Activated CD4-positive, alpha-beta T cell treated with anti-CD3 and anti-CD28 coated beads, Interleukin-2, Interleukin-6, amounts not matched to agents 100 ng/mL and 50 ng/mL, durations not matched to agents 16 hours and 8 hours (primary cell): Measurements from ENCODE around the gene EFNA5.

Experiments
- DNase-seq: peaks from one replicate; pipeline ENCODE4 v3.0.0-alpha.2; 2020

Gene EFNA5

GRCh38 chr5:107542428-107542827, 128.3 kb downstream of the EFNA5 start:
- DNase-seq, result no peak

- no peak for DNase-seq
Measured at GRCh38 chr5:107541400-107541799, 129.3 kb downstream of the EFNA5 start.

GRCh38 chr5:107539726-107540330, 130.9 kb downstream of the EFNA5 start:
- DNase-seq, result no peak

- DNase-seq, result no peak
Measured at GRCh38 chr5:107538805-107539445, 131.8 kb downstream of the EFNA5 start.

GRCh38 chr5:107538331-107538730, 132.4 kb downstream of the EFNA5 start:
- DNase-seq, result no peak

GRCh38 chr5:107535849-107536248, 134.9 kb downstream of the EFNA5 start:
- no peak for DNase-seq

- DNase-seq, result no peak
Measured at GRCh38 chr5:107533910-107534876, 136.5 kb downstream of the EFNA5 start.

GRCh38 chr5:107532916-107533315, 137.8 kb downstream of the EFNA5 start:
- no peak for DNase-seq

GRCh38 chr5:107532169-107532878, 138.4 kb downstream of the EFNA5 start:
- DNase-seq, result no peak

- DNase-seq, result no peak
Measured at GRCh38 chr5:107531308-107531707, 139.4 kb downstream of the EFNA5 start.

- no peak for DNase-seq
Measured at GRCh38 chr5:107529618-107530017, 141.1 kb downstream of the EFNA5 start.

- no peak for DNase-seq
Measured at GRCh38 chr5:107526270-107526937, 144.3 kb downstream of the EFNA5 start.

GRCh38 chr5:107524111-107524510, 146.6 kb downstream of the EFNA5 start:
- DNase-seq, result no peak

GRCh38 chr5:107523029-107523680, 147.6 kb downstream of the EFNA5 start:
- no peak for DNase-seq

- DNase-seq, result no peak
Measured at GRCh38 chr5:107522456-107522855, 148.3 kb downstream of the EFNA5 start.

- no peak for DNase-seq
Measured at GRCh38 chr5:107519900-107520354, 150.8 kb downstream of the EFNA5 start.

GRCh38 chr5:107518616-107519015, 152.1 kb downstream of the EFNA5 start:
- DNase-seq, result no peak

- DNase-seq, result no peak
Measured at GRCh38 chr5:107518190-107518589, 152.5 kb downstream of the EFNA5 start.

GRCh38 chr5:107517185-107518033, 153.3 kb downstream of the EFNA5 start:
- DNase-seq, result no peak

GRCh38 chr5:107516452-107517184, 154.1 kb downstream of the EFNA5 start:
- no peak for DNase-seq
